ENCODE measurements around the gene ZNF536.

DNA sequence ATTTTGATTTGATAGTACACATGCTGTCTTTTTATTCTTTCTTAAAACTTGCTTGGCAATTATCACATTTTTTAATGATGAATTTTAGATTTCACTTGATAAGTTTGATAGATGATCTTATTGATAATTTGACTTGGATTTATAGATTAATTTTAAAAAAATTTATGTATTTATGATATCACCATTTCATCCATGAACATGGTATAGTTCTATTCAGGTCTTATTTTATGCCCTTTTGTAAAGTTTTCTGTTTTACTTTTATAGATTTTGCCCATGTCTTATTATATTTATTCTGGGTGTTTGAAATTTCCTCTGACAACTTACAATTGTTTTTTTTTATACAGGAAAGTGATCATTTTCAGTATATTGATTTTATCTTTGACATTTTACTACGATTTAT lies 39.5 kb downstream of the ZNF536 start:
- TF ChIP-seq, protein P1, sequence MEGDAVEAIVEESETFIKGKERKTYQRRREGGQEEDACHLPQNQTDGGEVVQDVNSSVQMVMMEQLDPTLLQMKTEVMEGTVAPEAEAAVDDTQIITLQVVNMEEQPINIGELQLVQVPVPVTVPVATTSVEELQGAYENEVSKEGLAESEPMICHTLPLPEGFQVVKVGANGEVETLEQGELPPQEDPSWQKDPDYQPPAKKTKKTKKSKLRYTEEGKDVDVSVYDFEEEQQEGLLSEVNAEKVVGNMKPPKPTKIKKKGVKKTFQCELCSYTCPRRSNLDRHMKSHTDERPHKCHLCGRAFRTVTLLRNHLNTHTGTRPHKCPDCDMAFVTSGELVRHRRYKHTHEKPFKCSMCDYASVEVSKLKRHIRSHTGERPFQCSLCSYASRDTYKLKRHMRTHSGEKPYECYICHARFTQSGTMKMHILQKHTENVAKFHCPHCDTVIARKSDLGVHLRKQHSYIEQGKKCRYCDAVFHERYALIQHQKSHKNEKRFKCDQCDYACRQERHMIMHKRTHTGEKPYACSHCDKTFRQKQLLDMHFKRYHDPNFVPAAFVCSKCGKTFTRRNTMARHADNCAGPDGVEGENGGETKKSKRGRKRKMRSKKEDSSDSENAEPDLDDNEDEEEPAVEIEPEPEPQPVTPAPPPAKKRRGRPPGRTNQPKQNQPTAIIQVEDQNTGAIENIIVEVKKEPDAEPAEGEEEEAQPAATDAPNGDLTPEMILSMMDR (IDR thresholded peaks at IDR 0.05), result no peak
- TF ChIP-seq POLR2AphosphoS5 (IDR thresholded peaks at IDR 0.05; ENCODE audit: low read depth, low read length), result no peak
- TF ChIP-seq, protein P2, sequence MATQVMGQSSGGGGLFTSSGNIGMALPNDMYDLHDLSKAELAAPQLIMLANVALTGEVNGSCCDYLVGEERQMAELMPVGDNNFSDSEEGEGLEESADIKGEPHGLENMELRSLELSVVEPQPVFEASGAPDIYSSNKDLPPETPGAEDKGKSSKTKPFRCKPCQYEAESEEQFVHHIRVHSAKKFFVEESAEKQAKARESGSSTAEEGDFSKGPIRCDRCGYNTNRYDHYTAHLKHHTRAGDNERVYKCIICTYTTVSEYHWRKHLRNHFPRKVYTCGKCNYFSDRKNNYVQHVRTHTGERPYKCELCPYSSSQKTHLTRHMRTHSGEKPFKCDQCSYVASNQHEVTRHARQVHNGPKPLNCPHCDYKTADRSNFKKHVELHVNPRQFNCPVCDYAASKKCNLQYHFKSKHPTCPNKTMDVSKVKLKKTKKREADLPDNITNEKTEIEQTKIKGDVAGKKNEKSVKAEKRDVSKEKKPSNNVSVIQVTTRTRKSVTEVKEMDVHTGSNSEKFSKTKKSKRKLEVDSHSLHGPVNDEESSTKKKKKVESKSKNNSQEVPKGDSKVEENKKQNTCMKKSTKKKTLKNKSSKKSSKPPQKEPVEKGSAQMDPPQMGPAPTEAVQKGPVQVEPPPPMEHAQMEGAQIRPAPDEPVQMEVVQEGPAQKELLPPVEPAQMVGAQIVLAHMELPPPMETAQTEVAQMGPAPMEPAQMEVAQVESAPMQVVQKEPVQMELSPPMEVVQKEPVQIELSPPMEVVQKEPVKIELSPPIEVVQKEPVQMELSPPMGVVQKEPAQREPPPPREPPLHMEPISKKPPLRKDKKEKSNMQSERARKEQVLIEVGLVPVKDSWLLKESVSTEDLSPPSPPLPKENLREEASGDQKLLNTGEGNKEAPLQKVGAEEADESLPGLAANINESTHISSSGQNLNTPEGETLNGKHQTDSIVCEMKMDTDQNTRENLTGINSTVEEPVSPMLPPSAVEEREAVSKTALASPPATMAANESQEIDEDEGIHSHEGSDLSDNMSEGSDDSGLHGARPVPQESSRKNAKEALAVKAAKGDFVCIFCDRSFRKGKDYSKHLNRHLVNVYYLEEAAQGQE (IDR thresholded peaks at IDR 0.05; ENCODE audit: insufficient read depth in 1 of 2, low read depth in 2 of 2, low read length in 1 of 2), result no peak
